ENCODE results near the gene ZNF518B. TPM values are rescaled to one million over a fixed set of nuclear protein-coding genes. Genes with fewer than 3 reads are reported as not detected.
"Not testable (repeated sequence)": the region's sequence is repeated elsewhere in the genome, so short reads cannot be mapped to it uniquely, and the experiment has no call there.

ZNF518B gene
- total RNA-seq, 1 donor from 2014 or later: 22.8 TPM

GRCh38 chr4:10454726-10455125, 2.5 kb downstream of the ZNF518B start:
- intact Hi-C loops (cut with micrococcal nuclease): loop anchor here (5.0 to 10.0 kb wide), 3 partner anchors 203 to 500 kb away; no protein-coding TSS in a partner anchor
- peaks cover 58% of the 10 kb centered on the region for H3K36me3 Mint-ChIP-seq (ENCODE audit: low read depth)
- peaks cover under 1% of the 10 kb centered on the region for H3K9me3 Mint-ChIP-seq
- DNase-seq (ENCODE audit: low spot score): no peak
- H3K4me1 Mint-ChIP-seq (ENCODE audit: low read depth): peaks cover 46% of the 10 kb centered on the region
- H3K27me3 Mint-ChIP-seq (ENCODE audit: insufficient read depth): peaks cover 10% of the 10 kb centered on the region
- H3K4me3 Mint-ChIP-seq: no peak overlapping the region
- H3K27ac Mint-ChIP-seq: no peak overlapping the region

- Mint-ChIP-seq H3K27me3 (ENCODE audit: insufficient read depth) (peaks cover 6% of the 10 kb centered on the region), H3K9me3 (peaks cover 5% of the 10 kb centered on the region), H3K4me3 (peak overlapping the region; percentile 24), H3K4me1 (ENCODE audit: low read depth) (peaks cover 45% of the 10 kb centered on the region), H3K36me3 (ENCODE audit: low read depth) (peaks cover 64% of the 10 kb centered on the region), H3K27ac (no peak overlapping the region)
- intact Hi-C loops (cut with micrococcal nuclease): loop anchor here (10.0 kb wide), 1 partner anchor 501 kb away; no protein-coding TSS in a partner anchor
- DNase-seq (ENCODE audit: low spot score): no peak
These were observed 3.1 kb downstream of the ZNF518B start for GRCh38 chr4:10454121-10454520.

GRCh38 chr4:10448991-10449390, 8.2 kb downstream of the ZNF518B start:
- DNase-seq (ENCODE audit: low spot score): no peak
- peaks cover 14% of the 10 kb centered on the region for H3K4me1 Mint-ChIP-seq (ENCODE audit: low read depth)
- intact Hi-C loops (cut with micrococcal nuclease): no loop called here
- H3K36me3 Mint-ChIP-seq (ENCODE audit: low read depth): peaks cover 87% of the 10 kb centered on the region
- H3K9me3 Mint-ChIP-seq: peaks cover 41% of the 10 kb centered on the region
- no peaks in the 10 kb centered on the region for H3K27me3 Mint-ChIP-seq (ENCODE audit: insufficient read depth)
- H3K4me3 Mint-ChIP-seq: no peak overlapping the region
- H3K27ac Mint-ChIP-seq: no peak overlapping the region

GRCh38 chr4:10442976-10443375, 14.2 kb downstream of the ZNF518B start:
- no peak overlapping the region for H3K27ac Mint-ChIP-seq
- peaks cover 63% of the 10 kb centered on the region for H3K36me3 Mint-ChIP-seq (ENCODE audit: low read depth)
- H3K4me1 Mint-ChIP-seq (ENCODE audit: low read depth): peaks cover 7% of the 10 kb centered on the region
- peaks cover 56% of the 10 kb centered on the region for H3K9me3 Mint-ChIP-seq
- intact Hi-C loops (cut with micrococcal nuclease): no loop called here
- H3K27me3 Mint-ChIP-seq (ENCODE audit: insufficient read depth): no peaks in the 10 kb centered on the region
- DNase-seq (ENCODE audit: low spot score): no peak
- no peak overlapping the region for H3K4me3 Mint-ChIP-seq

GRCh38 chr4:10441512-10441911, 15.7 kb downstream of the ZNF518B start:
- peaks cover 45% of the 10 kb centered on the region for H3K9me3 Mint-ChIP-seq
- no peaks in the 10 kb centered on the region for H3K27me3 Mint-ChIP-seq (ENCODE audit: insufficient read depth)
- intact Hi-C loops (cut with micrococcal nuclease): no loop called here
- H3K27ac Mint-ChIP-seq: no peak overlapping the region
- no peak overlapping the region for H3K4me3 Mint-ChIP-seq
- H3K4me1 Mint-ChIP-seq (ENCODE audit: low read depth): peaks cover 7% of the 10 kb centered on the region
- peaks cover 59% of the 10 kb centered on the region for H3K36me3 Mint-ChIP-seq (ENCODE audit: low read depth)
- DNase-seq (ENCODE audit: low spot score): no peak

- H3K4me3 Mint-ChIP-seq: no peak overlapping the region
- no peaks in the 10 kb centered on the region for H3K27me3 Mint-ChIP-seq (ENCODE audit: insufficient read depth)
- peaks cover 25% of the 10 kb centered on the region for H3K9me3 Mint-ChIP-seq
- DNase-seq (ENCODE audit: low spot score): no peak
- intact Hi-C loops (cut with micrococcal nuclease): no loop called here
- no peak overlapping the region for H3K27ac Mint-ChIP-seq
- H3K36me3 Mint-ChIP-seq (ENCODE audit: low read depth): peaks cover 36% of the 10 kb centered on the region
- H3K4me1 Mint-ChIP-seq (ENCODE audit: low read depth): peaks cover 7% of the 10 kb centered on the region
These were observed 18.3 kb downstream of the ZNF518B start for GRCh38 chr4:10438924-10439323.

- H3K27ac Mint-ChIP-seq: no peak overlapping the region
- no peaks in the 10 kb centered on the region for H3K27me3 Mint-ChIP-seq (ENCODE audit: insufficient read depth)
- no peak overlapping the region for H3K4me3 Mint-ChIP-seq
- peaks cover 29% of the 10 kb centered on the region for H3K36me3 Mint-ChIP-seq (ENCODE audit: low read depth)
- intact Hi-C loops (cut with micrococcal nuclease): no loop called here
- peaks cover 15% of the 10 kb centered on the region for H3K9me3 Mint-ChIP-seq
- no peak for DNase-seq (ENCODE audit: low spot score)
- peaks cover 7% of the 10 kb centered on the region for H3K4me1 Mint-ChIP-seq (ENCODE audit: low read depth)
These were observed 19.5 kb downstream of the ZNF518B start for GRCh38 chr4:10437735-10438134.

- H3K36me3 Mint-ChIP-seq (ENCODE audit: low read depth); H3K4me3 Mint-ChIP-seq; intact Hi-C loops (cut with micrococcal nuclease); DNase-seq (ENCODE audit: low spot score); H3K27ac Mint-ChIP-seq; H3K9me3 Mint-ChIP-seq; H3K27me3 Mint-ChIP-seq (ENCODE audit: insufficient read depth); H3K4me1 Mint-ChIP-seq (ENCODE audit: low read depth): not testable (repeated sequence)
These were observed 29.5 kb downstream of the ZNF518B start for GRCh38 chr4:10427680-10428079.

GRCh38 chr4:10421344-10422055, 35.7 kb downstream of the ZNF518B start:
- Mint-ChIP-seq H3K9me3 (peaks cover 3% of the 10 kb centered on the region), H3K27ac (no peak overlapping the region), H3K4me1 (ENCODE audit: low read depth) (peaks cover 4% of the 10 kb centered on the region), H3K36me3 (ENCODE audit: low read depth) (peaks cover 2% of the 10 kb centered on the region), H3K4me3 (no peak overlapping the region), H3K27me3 (ENCODE audit: insufficient read depth) (peaks cover 4% of the 10 kb centered on the region)
- no peak for DNase-seq (ENCODE audit: low spot score)
- intact Hi-C loops (cut with micrococcal nuclease): no loop called here

- Mint-ChIP-seq H3K27me3 (ENCODE audit: insufficient read depth) (no peaks in the 10 kb centered on the region), H3K9me3 (peaks cover 3% of the 10 kb centered on the region), H3K4me3 (no peak overlapping the region), H3K4me1 (ENCODE audit: low read depth) (peaks cover 7% of the 10 kb centered on the region), H3K36me3 (ENCODE audit: low read depth) (peaks cover 2% of the 10 kb centered on the region), H3K27ac (no peak overlapping the region)
- DNase-seq (ENCODE audit: low spot score): no peak
- intact Hi-C loops (cut with micrococcal nuclease): no loop called here
These were observed 39.5 kb downstream of the ZNF518B start for GRCh38 chr4:10417740-10418139.

- H3K27me3 Mint-ChIP-seq (ENCODE audit: insufficient read depth): no peaks in the 10 kb centered on the region
- no peak overlapping the region for H3K4me3 Mint-ChIP-seq
- H3K36me3 Mint-ChIP-seq (ENCODE audit: low read depth): peaks cover 2% of the 10 kb centered on the region
- H3K27ac Mint-ChIP-seq: no peak overlapping the region
- H3K9me3 Mint-ChIP-seq: peaks cover 3% of the 10 kb centered on the region
- H3K4me1 Mint-ChIP-seq (ENCODE audit: low read depth): peaks cover 7% of the 10 kb centered on the region
- DNase-seq (ENCODE audit: low spot score): peak; percentile 3
- intact Hi-C loops (cut with micrococcal nuclease): no loop called here
These were observed 40.8 kb downstream of the ZNF518B start for GRCh38 chr4:10416441-10416840.

- Mint-ChIP-seq H3K27ac (no peak overlapping the region), H3K27me3 (ENCODE audit: insufficient read depth) (no peaks in the 10 kb centered on the region), H3K36me3 (ENCODE audit: low read depth) (no peaks in the 10 kb centered on the region), H3K4me1 (ENCODE audit: low read depth) (peaks cover 7% of the 10 kb centered on the region), H3K9me3 (no peaks in the 10 kb centered on the region), H3K4me3 (no peak overlapping the region)
- intact Hi-C loops (cut with micrococcal nuclease): no loop called here
- no peak for DNase-seq (ENCODE audit: low spot score)
These were observed 44.0 kb downstream of the ZNF518B start for GRCh38 chr4:10413177-10413576.

GRCh38 chr4:10405672-10406071, 51.6 kb downstream of the ZNF518B start:
- Mint-ChIP-seq H3K36me3 (ENCODE audit: low read depth) (no peaks in the 10 kb centered on the region), H3K4me3 (no peak overlapping the region), H3K9me3 (no peaks in the 10 kb centered on the region), H3K4me1 (ENCODE audit: low read depth) (no peaks in the 10 kb centered on the region), H3K27ac (no peak overlapping the region), H3K27me3 (ENCODE audit: insufficient read depth) (peaks cover 5% of the 10 kb centered on the region)
- no peak for DNase-seq (ENCODE audit: low spot score)
- intact Hi-C loops (cut with micrococcal nuclease): no loop called here
